KMS-11 (cell line): ENCODE data around the gene ZNF556.

ENCODE experiments used
- H2AFZ ChIP-seq: fragments of 200-600 bp; sonication (generic); 2 replicates; pipeline ENCODE4 v1.6.1; 2016; ENCODE audit warnings: antibody characterized with exemption, mixed run types, low read depth
- H3K27ac ChIP-seq: fragments of 200-600 bp; sonication (generic); 2 replicates; pipeline ENCODE4 v1.6.1; 2016; ENCODE audit warnings: mild to moderate bottlenecking, mixed run types
- H3K27me3 ChIP-seq: fragments of 200-600 bp; sonication (generic); 2 replicates; pipeline ENCODE4 v1.6.1; 2017; ENCODE audit warnings: mild to moderate bottlenecking, low read depth, mixed run types, moderate library complexity; ENCODE audit not compliant: insufficient read depth
- H3K36me3 ChIP-seq: fragments of 200-600 bp; sonication (generic); 2 replicates; pipeline ENCODE4 v1.6.1; 2017; ENCODE audit warnings: mild to moderate bottlenecking, mixed run types; ENCODE audit not compliant: insufficient read depth
- H3K4me1 ChIP-seq: fragments of 200-600 bp; sonication (generic); 2 replicates; pipeline ENCODE4 v1.6.1; 2016; ENCODE audit warnings: mild to moderate bottlenecking, low read depth, mixed run types; ENCODE audit not compliant: poor library complexity, severe bottlenecking
- H3K4me2 ChIP-seq: fragments of 200-600 bp; sonication (generic); 2 replicates; pipeline ENCODE4 v1.7.0; 2016; ENCODE audit warnings: mild to moderate bottlenecking, mixed run types
- H3K4me3 ChIP-seq: fragments of 200-600 bp; sonication (generic); IDR thresholded peaks from 2 replicates; pipeline ENCODE4 v1.6.1; 2017; ENCODE audit warnings: low read depth, low read length, mixed read lengths; ENCODE audit not compliant: insufficient read depth
- H3K79me2 ChIP-seq: fragments of 200-600 bp; sonication (generic); 2 replicates; pipeline ENCODE4 v1.6.1; 2016; ENCODE audit warnings: low read depth, mixed run types; ENCODE audit not compliant: insufficient read depth
- H3K9ac ChIP-seq: fragments of 200-600 bp; sonication (generic); 2 replicates; pipeline ENCODE4 v1.6.1; 2016; ENCODE audit warnings: mild to moderate bottlenecking, mixed run types
- H4K20me1 ChIP-seq: fragments of 200-600 bp; sonication (generic); 2 replicates; pipeline ENCODE4 v1.6.1; 2016; ENCODE audit warnings: mild to moderate bottlenecking, mixed run types; ENCODE audit not compliant: insufficient read depth
- CTCF ChIP-seq: fragments of 200-600 bp; sonication (generic); conservative IDR thresholded peaks from 2 replicates; pipeline ENCODE4 v1.6.1; 2017; ENCODE audit warnings: low read depth, mild to moderate bottlenecking, antibody characterized with exemption, low read length, moderate library complexity, mixed read lengths

Gene ZNF556

GRCh38 chr19:2834294-2834871 is 32.8 kb upstream of the ZNF556 start:
- H3K27ac ChIP-seq, result no peak overlapping the region
- no peak for TF ChIP-seq CTCF
- H4K20me1 ChIP-seq, result no peaks in the 10 kb centered on the region
- no peak overlapping the region for H3K9ac ChIP-seq
- H3K27me3 ChIP-seq, result no peaks in the 10 kb centered on the region
- no peaks in the 10 kb centered on the region for H3K4me1 ChIP-seq
- H2AFZ ChIP-seq, result no peak overlapping the region
- H3K79me2 ChIP-seq, result no peaks in the 10 kb centered on the region
- H3K4me2 ChIP-seq, result no peak overlapping the region
- no peaks in the 10 kb centered on the region for H3K36me3 ChIP-seq
- no peak overlapping the region for H3K4me3 ChIP-seq

- TF ChIP-seq CTCF, result no peak
- Histone ChIP-seq H3K27ac (no peak overlapping the region), H3K9ac (no peak overlapping the region)
Observed at GRCh38 chr19:2837430-2837829, 29.7 kb upstream of the ZNF556 start.

GRCh38 chr19:2840794-2841791 is 26.0 kb upstream of the ZNF556 start, which contains the start of gene ZNF555:
Gene ZNF555 (plus strand): TSS chr19:2841475. CDS start chr19:2841573, 98 bp downstream.
- H2AFZ ChIP-seq, result no peak within 1 kb of the TSS

More at GRCh38 chr19:2837430-2837829, 29.7 kb upstream of the ZNF556 start:
- Histone ChIP-seq H4K20me1 (no peaks in the 10 kb centered on the region), H2AFZ (no peak overlapping the region), H3K4me1 (no peaks in the 10 kb centered on the region), H3K4me3 (no peak overlapping the region), H3K4me2 (no peak overlapping the region), H3K36me3 (no peaks in the 10 kb centered on the region), H3K27me3 (no peaks in the 10 kb centered on the region), H3K79me2 (no peaks in the 10 kb centered on the region)

More at GRCh38 chr19:2840794-2841791, 26.0 kb upstream of the ZNF556 start, which contains the start of gene ZNF555:
- H3K27me3 ChIP-seq, result peaks cover 13% of the 10 kb centered on the region; the same call in 1 of the 2 replicates
- no peak within 1 kb of the TSS for H3K4me2 ChIP-seq
- no peak within 1 kb of the TSS for H3K9ac ChIP-seq
- TF ChIP-seq CTCF, result no peak
- H3K4me3 ChIP-seq, result no peak within 1 kb of the TSS
- no peaks in the 10 kb centered on the region for H3K36me3 ChIP-seq
- H3K79me2 ChIP-seq, result no peaks in the 10 kb centered on the region
- no peaks in the 10 kb centered on the region for H4K20me1 ChIP-seq
- H3K27ac ChIP-seq, result no peak within 1 kb of the TSS
- H3K4me1 ChIP-seq, result no peaks in the 10 kb centered on the region
